B cell (primary cell): Measurements from ENCODE around the gene GLI1. TPM values are rescaled to one million over a fixed set of nuclear protein-coding genes. Genes with fewer than 3 reads are reported as not detected.
A peak's percentile ranks its signal among the peaks of the same experiment; 100 is the strongest.

Experiments used
- ATAC-seq: fragments of 200-7000 bp; cut with Tn5 transposase; one replicate; pipeline ENCODE4 v1.10.0; 2021; ENCODE audit warnings: low read depth, mild to moderate bottlenecking, moderate number of reproducible peaks, moderate library complexity
- CTCF ChIA-PET: fragments of 350-600 bp; sonication (Branson Sonifier 250); formaldehyde crosslinking; loops from one replicate; lab custom pipeline; 2021; ENCODE audit warnings: antibody characterized with exemption, inconsistent platforms; lab: Charles Lee
- POLR2A ChIA-PET: fragments of 350-600 bp; sonication (Branson Sonifier 250); formaldehyde crosslinking; loops from one replicate; lab custom pipeline; 2021; ENCODE audit warnings: antibody characterized with exemption; lab: Charles Lee
- DNase-seq: peaks from one replicate; pipeline ENCODE4 v3.0.0; 2013
- H2AFZ ChIP-seq: 2 replicates; pipeline ENCODE4 v1.6.1; 2012; ENCODE audit warnings: mild to moderate bottlenecking, low read depth, low read length; ENCODE audit not compliant: insufficient read depth, poor library complexity, severe bottlenecking
- H3K27ac ChIP-seq, 2 donors: 1 replicate in 1 of 2; 2 replicates in 1 of 2; pipeline ENCODE4 v1.5.1; 2012 to 2013; ENCODE audit warnings: low read length in 2 of 2, mild to moderate bottlenecking in 2 of 2, moderate library complexity in 1 of 2
- H3K27me3 ChIP-seq, 4 experiments: fragments of 200-600 bp in 1 of 4; sonication (generic) in 1 of 4; replicated peaks in 1 of 4; 1 replicate in 2 of 4; 2 replicates in 2 of 4; pipeline versions ENCODE4 v1.6.1 to v1.7.0; 2013 to 2016; ENCODE audit warnings: low read length in 3 of 4, mild to moderate bottlenecking in 2 of 4, mixed read lengths in 1 of 4, moderate library complexity in 1 of 4; ENCODE audit not compliant: insufficient read depth in 4 of 4, control insufficient read depth in 3 of 4; ENCODE audit errors: control extremely low read depth in 1 of 4
- H3K36me3 ChIP-seq, 2 experiments: replicated peaks in 1 of 2; 1 replicate in 1 of 2; 2 replicates in 1 of 2; pipeline versions ENCODE4 v1.6.1 to v1.7.1; 2013; ENCODE audit warnings: low read length in 1 of 2; ENCODE audit not compliant: insufficient read depth in 2 of 2, control insufficient read depth in 1 of 2; ENCODE audit errors: control extremely low read depth in 1 of 2, extremely low read depth in 1 of 2
- H3K4me1 ChIP-seq, 2 donors: fragments of 200-600 bp in 1 of 2; sonication (generic) in 1 of 2; 1 replicate in 1 of 2; 2 replicates in 1 of 2; pipeline versions ENCODE4 v1.5.1 to v1.6.1; 2013 to 2017; ENCODE audit warnings: low read length in 2 of 2; ENCODE audit not compliant: control insufficient read depth in 2 of 2, insufficient read depth in 2 of 2
- H3K4me2 ChIP-seq: replicated peaks from 2 replicates; pipeline ENCODE3; 2012; ENCODE audit warnings: mild to moderate bottlenecking, low read depth, low read length; ENCODE audit not compliant: poor library complexity, severe bottlenecking
- H3K4me3 ChIP-seq, 5 experiments: fragments of 200-600 bp in 1 of 5; sonication (generic) in 1 of 5; 1 replicate in 3 of 5; 2 replicates in 2 of 5; pipeline versions ENCODE4 v1.5.1 to v1.7.0; 2011 to 2016; ENCODE audit warnings: low read length in 4 of 5, mild to moderate bottlenecking in 4 of 5, low read depth in 2 of 5, control low read depth in 1 of 5, moderate library complexity in 1 of 5; ENCODE audit not compliant: insufficient read depth in 1 of 5; ENCODE audit errors: control extremely low read depth in 1 of 5, extremely low read depth in 1 of 5
- H3K79me2 ChIP-seq: fragments of 200-600 bp; sonication (generic); one replicate; pipeline ENCODE4 v1.6.0; 2016; ENCODE audit warnings: low read length; ENCODE audit not compliant: control insufficient read depth, insufficient read depth
- H3K9ac ChIP-seq: fragments of 200-600 bp; sonication (generic); 2 replicates; pipeline ENCODE4 v1.6.1; 2017; ENCODE audit warnings: mild to moderate bottlenecking, low read length, moderate library complexity
- H3K9me3 ChIP-seq, 3 donors: one replicate each; pipeline versions ENCODE4 v1.6.1 to v1.7.1; 2013; ENCODE audit warnings: low read length in 2 of 3; ENCODE audit not compliant: control insufficient read depth in 2 of 3, insufficient read depth in 1 of 3; ENCODE audit errors: control extremely low read depth in 1 of 3
- H4K20me1 ChIP-seq: 2 replicates; pipeline ENCODE4 v1.6.0; 2012; ENCODE audit warnings: mild to moderate bottlenecking, low read length; ENCODE audit not compliant: insufficient read depth, control insufficient read depth, poor library complexity, severe bottlenecking
- H3K27ac Mint-ChIP-seq: one replicate; pipeline ENCODE4 v1.8.0; 2021; ENCODE audit warnings: mixed read lengths
- H3K27me3 Mint-ChIP-seq: one replicate; pipeline ENCODE4 v1.8.0; 2021; ENCODE audit warnings: mixed read lengths
- H3K4me1 Mint-ChIP-seq: one replicate; pipeline ENCODE4 v1.8.0; 2021; ENCODE audit warnings: mixed read lengths
- H3K4me3 Mint-ChIP-seq: one replicate; pipeline ENCODE4 v1.8.0; 2021; ENCODE audit warnings: mixed read lengths
- H3K9me3 Mint-ChIP-seq: one replicate; pipeline ENCODE4 v1.8.0; 2022; ENCODE audit warnings: mixed read lengths; ENCODE audit not compliant: insufficient read depth
- EZH2 ChIP-seq: IDR thresholded peaks from 2 replicates; pipeline ENCODE4 v1.6.1; 2012; ENCODE audit warnings: borderline replicate concordance, low read depth, mild to moderate bottlenecking, moderate library complexity, low read length; ENCODE audit not compliant: insufficient read depth, poor library complexity, severe bottlenecking
- WGBS: methylation state at CpG from one replicate; pipeline ENCODE4 v1.1.5; 2013; ENCODE audit warnings: missing lambda C conversion rate; ENCODE audit not compliant: insufficient coverage; 5-methylcytosine and 5-hydroxymethylcytosine counted together
- intact Hi-C: fragments of 100-400 bp; cut with micrococcal nuclease; formaldehyde crosslinking; loops from one replicate; pipeline ENCODE4 v1.10.0; 2022
- polyA minus RNA-seq: library from RNA; depleted of rRNA, polyadenylated mRNA; stranded (reverse); fragments of >200 nt; gene quantifications from 2 replicates; pipeline ENCODE4 v1.2.3, GENCODE V29; 2012
- polyA plus RNA-seq: library from polyadenylated mRNA; depleted of rRNA; stranded (reverse); fragments of >200 nt; gene quantifications from 2 replicates; pipeline ENCODE4 v1.2.3, GENCODE V29; 2012
- total RNA-seq, 2 donors: library from RNA; stranded (reverse); fragments of 120-200 nt in 1 of 2; gene quantifications; 1 replicate in 1 of 2; 2 replicates in 1 of 2; pipeline versions ENCODE4 v1.2.3 to v1.2.4, GENCODE V29; 2013 to 2022
- TF ChIP-seq, protein P1 (sequence below): fragments of 200-600 bp; IDR thresholded peaks from one replicate; pipeline ENCODE4 v1.8.0; 2022; ENCODE audit warnings: antibody characterized with exemption, mild to moderate bottlenecking

Gene GLI1
- total RNA-seq, result 3.9 and 4.1 TPM in 2 replicates
- 2.9 TPM for total RNA-seq (2013)
- polyA plus RNA-seq, result 5.4 and 8.0 TPM in 2 replicates
- polyA minus RNA-seq, result 2.4 and 4.9 TPM in 2 replicates

DNA sequence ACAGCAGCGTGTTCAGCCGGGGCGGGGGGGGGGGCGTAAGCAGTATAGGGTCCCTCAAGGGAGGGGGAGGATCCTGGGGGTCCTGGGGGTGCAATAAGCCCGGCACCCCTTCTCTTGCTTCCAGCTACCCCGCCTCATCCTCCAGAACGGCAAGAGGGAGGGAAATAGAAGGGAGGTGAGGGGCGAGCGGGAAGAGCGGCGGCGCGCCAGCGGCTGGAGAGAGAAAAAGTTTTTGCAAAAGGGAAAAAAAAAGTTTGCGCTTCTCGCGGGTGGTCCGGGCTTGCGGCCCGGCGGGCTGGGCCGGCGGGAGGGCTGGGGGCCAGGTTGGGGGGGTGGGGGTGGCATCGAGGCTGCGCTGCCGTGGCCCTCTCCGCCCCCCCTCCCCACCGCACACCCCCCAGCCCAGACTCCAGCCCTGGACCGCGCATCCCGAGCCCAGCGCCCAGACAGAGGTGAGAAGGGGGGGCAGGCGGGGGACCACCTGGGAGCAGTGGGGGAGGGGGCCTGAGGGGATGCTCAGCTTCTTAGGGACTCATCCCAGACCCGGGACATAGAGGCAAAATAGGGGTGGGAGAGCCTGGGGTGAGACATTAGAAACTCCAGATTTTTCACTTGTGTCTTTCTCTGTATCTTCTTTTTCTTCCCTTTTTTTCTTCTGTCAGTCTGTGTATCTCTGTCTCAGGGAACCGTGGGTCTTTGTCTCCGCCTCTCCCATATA is at the start of gene GLI1:
TSS of gene GLI1 (plus strand) at position 36 of the 718 bp plus-strand sequence. CDS start 3,907 bp downstream, outside the sequence.
- DNase-seq (no peak), ATAC-seq (no peak)
- 3% methylated on average over 8 of the region's 36 CpGs for WGBS
- Mint-ChIP-seq H3K27ac (peak within 1 kb of the TSS; percentile 95), H3K4me3 (peak within 1 kb of the TSS; percentile 98), H3K9me3 (no peaks in the 10 kb centered on the region), H3K4me1 (peaks cover 53% of the 10 kb centered on the region), H3K27me3 (no peaks in the 10 kb centered on the region)
- POLR2A ChIA-PET, result interaction anchor here (0.6 to 3.9 kb wide), 7 partner anchors 19 to 774 kb away, joined by 3 to 39 read pairs (median 4); partner anchors contain the start of genes ARHGAP9 and DDIT3
- H3K9me3 ChIP-seq, result no peaks in the 10 kb centered on the region
- H2AFZ ChIP-seq, result peak within 1 kb of the TSS; percentile 78
- peaks cover 6% of the 10 kb centered on the region for H3K79me2 ChIP-seq
- H4K20me1 ChIP-seq, result no peaks in the 10 kb centered on the region
- TF ChIP-seq EZH2, result no peak
- TF ChIP-seq, protein P1, sequence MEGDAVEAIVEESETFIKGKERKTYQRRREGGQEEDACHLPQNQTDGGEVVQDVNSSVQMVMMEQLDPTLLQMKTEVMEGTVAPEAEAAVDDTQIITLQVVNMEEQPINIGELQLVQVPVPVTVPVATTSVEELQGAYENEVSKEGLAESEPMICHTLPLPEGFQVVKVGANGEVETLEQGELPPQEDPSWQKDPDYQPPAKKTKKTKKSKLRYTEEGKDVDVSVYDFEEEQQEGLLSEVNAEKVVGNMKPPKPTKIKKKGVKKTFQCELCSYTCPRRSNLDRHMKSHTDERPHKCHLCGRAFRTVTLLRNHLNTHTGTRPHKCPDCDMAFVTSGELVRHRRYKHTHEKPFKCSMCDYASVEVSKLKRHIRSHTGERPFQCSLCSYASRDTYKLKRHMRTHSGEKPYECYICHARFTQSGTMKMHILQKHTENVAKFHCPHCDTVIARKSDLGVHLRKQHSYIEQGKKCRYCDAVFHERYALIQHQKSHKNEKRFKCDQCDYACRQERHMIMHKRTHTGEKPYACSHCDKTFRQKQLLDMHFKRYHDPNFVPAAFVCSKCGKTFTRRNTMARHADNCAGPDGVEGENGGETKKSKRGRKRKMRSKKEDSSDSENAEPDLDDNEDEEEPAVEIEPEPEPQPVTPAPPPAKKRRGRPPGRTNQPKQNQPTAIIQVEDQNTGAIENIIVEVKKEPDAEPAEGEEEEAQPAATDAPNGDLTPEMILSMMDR, result no peak
- H3K27me3 ChIP-seq, result no peaks in the 10 kb centered on the region
- CTCF ChIA-PET, result interaction anchor here (0.6 to 7.6 kb wide), 19 partner anchors 10 to 217 kb away, joined by 3 to 166 read pairs (median 5); partner anchors contain the start of genes ARHGAP9, DDIT3 and MARS1
- H3K4me2 ChIP-seq, result peak within 1 kb of the TSS; percentile 94
- intact Hi-C loops, result loop anchor here (1.0 to 10.0 kb wide), 7 partner anchors 29 to 348 kb away; partner anchors contain the start of genes CDK4, DDIT3, MARCHF9 and R3HDM2
- H3K4me1 ChIP-seq, result peaks cover 30 to 58% of the 10 kb centered on the region in 2 donors
- H3K27ac ChIP-seq, result peak within 1 kb of the TSS; percentile 88 to 92
- peak within 1 kb of the TSS; percentile 81 for H3K9ac ChIP-seq
- no peaks in the 10 kb centered on the region for H3K36me3 ChIP-seq
- peak within 1 kb of the TSS; percentile 58 to 93 (median 89) for H3K4me3 ChIP-seq

DNA sequence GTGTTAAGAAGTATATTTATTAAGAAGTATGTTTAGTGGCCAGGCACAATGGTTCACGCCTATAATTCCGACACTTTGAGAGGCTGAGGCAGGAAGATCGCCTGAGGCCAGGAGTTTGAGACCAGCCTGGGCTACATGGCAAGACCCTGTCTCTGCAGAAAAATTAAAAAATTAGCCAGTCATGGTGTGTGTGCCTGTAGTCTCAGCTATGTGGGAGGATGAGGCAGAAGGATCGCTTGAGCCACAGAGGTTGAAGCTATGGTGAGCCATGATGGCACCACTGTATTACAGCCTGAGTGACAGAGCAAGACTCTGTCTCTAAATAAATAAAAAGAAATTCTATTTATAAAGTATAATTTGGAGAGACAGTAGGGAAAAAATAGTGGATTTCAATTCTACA is 49.1 kb upstream of the GLI1 start:
- H3K27ac ChIP-seq, result no peak overlapping the region
- H3K27me3 Mint-ChIP-seq, result no peaks in the 10 kb centered on the region
- ChIA-PET CTCF (interaction anchor here (1.2 to 1.8 kb wide), 3 partner anchors 8 to 146 kb away, joined by 3 to 7 read pairs (median 5); no protein-coding TSS in a partner anchor), POLR2A (no interaction called here)
- H3K27me3 ChIP-seq, result no peaks in the 10 kb centered on the region
- WGBS, result 100% methylated on average over 3 of the region's 4 CpGs
- no peak for DNase-seq
- H3K9me3 ChIP-seq, result no peaks in the 10 kb centered on the region
- H3K4me3 Mint-ChIP-seq, result no peak overlapping the region
- H3K4me1 Mint-ChIP-seq, result peaks cover 22% of the 10 kb centered on the region
- H3K4me2 ChIP-seq, result no peak overlapping the region
- intact Hi-C loops, result no loop called here
- H3K79me2 ChIP-seq, result peaks cover 90% of the 10 kb centered on the region
- no peak overlapping the region for H3K27ac Mint-ChIP-seq
- H3K9ac ChIP-seq, result no peak overlapping the region
- ATAC-seq, result no peak
- no peaks in the 10 kb centered on the region for H3K9me3 Mint-ChIP-seq
- H4K20me1 ChIP-seq, result peaks cover 33% of the 10 kb centered on the region
- peaks cover 0 to 8% of the 10 kb centered on the region in 2 experiments for H3K36me3 ChIP-seq
- TF ChIP-seq EZH2, result no peak
- TF ChIP-seq, protein P1, result no peak
- no peak overlapping the region for H2AFZ ChIP-seq
- no peak overlapping the region for H3K4me3 ChIP-seq
- H3K4me1 ChIP-seq, result peaks cover 0 to 2% of the 10 kb centered on the region in 2 donors
